HepG2 (cell line): ENCODE data around the gene CRTC2. TPM values are rescaled to one million over a fixed set of nuclear protein-coding genes. Genes with fewer than 3 reads are reported as not detected.
A peak's percentile ranks its signal among the peaks of the same experiment; 100 is the strongest.

Experiments
- ATAD3A ChIP-seq: sonication (generic); formaldehyde crosslinking; IDR thresholded peaks from 2 replicates; pipeline ENCODE4 v1.4.0; 2020; ENCODE audit warnings: missing genetic modification reagents
- EHMT2 ChIP-seq: fragments of 200-600 bp; sonication (generic); IDR thresholded peaks from 2 replicates; pipeline ENCODE4 v1.7.0; 2017; ENCODE audit warnings: antibody characterized with exemption, low read depth, low read length, borderline replicate concordance
- GTF3A ChIP-seq: sonication (generic); formaldehyde crosslinking; conservative IDR thresholded peaks from 2 replicates; pipeline ENCODE4 v1.4.0; 2020; ENCODE audit warnings: mild to moderate bottlenecking, missing genetic modification reagents
- KDM6A ChIP-seq: IDR thresholded peaks from 2 replicates; pipeline ENCODE4 v1.6.1; 2016; ENCODE audit warnings: low read depth
- MIER2 ChIP-seq: IDR thresholded peaks from 2 replicates; pipeline ENCODE4 v1.6.1; 2016; ENCODE audit warnings: missing biosample characterization, missing genetic modification reagents
- MTA1 ChIP-seq: sonication (generic); formaldehyde crosslinking; IDR thresholded peaks from 2 replicates; pipeline ENCODE4 v1.4.0; 2020; ENCODE audit warnings: missing genetic modification reagents, mild to moderate bottlenecking, borderline replicate concordance
- NFKB2 ChIP-seq: sonication (generic); formaldehyde crosslinking; IDR thresholded peaks from 2 replicates; pipeline ENCODE4 v1.4.0; 2020; ENCODE audit warnings: missing genetic modification reagents, borderline replicate concordance
- TGIF2 ChIP-seq: IDR thresholded peaks from 2 replicates; pipeline ENCODE4 v1.6.1; 2016; ENCODE audit warnings: control low read depth, missing compliant biosample characterization
- TOPORS ChIP-seq: sonication (generic); formaldehyde crosslinking; IDR thresholded peaks from 2 replicates; pipeline ENCODE4 v1.8.0; 2023; ENCODE audit warnings: mild to moderate bottlenecking, missing genetic modification reagents
- YEATS4 ChIP-seq: sonication (generic); formaldehyde crosslinking; IDR thresholded peaks from 2 replicates; pipeline ENCODE4 v1.4.0; 2020; ENCODE audit warnings: missing genetic modification reagents, borderline replicate concordance
- ZNF292 ChIP-seq: sonication (generic); formaldehyde crosslinking; IDR thresholded peaks from 2 replicates; pipeline ENCODE4 v1.8.1; 2022; ENCODE audit warnings: mild to moderate bottlenecking, low read depth, missing genetic modification reagents, borderline replicate concordance
- ZNF580 ChIP-seq: IDR thresholded peaks from 2 replicates; pipeline ENCODE4 v1.6.1; 2016; ENCODE audit warnings: low read depth, borderline replicate concordance
- ZNF639 ChIP-seq: conservative IDR thresholded peaks from 2 replicates; pipeline ENCODE4 v1.6.1; 2018; ENCODE audit warnings: missing genetic modification reagents
- ZNF775 ChIP-seq: sonication (generic); formaldehyde crosslinking; IDR thresholded peaks from 2 replicates; pipeline ENCODE4 v1.4.0; 2020; ENCODE audit warnings: missing genetic modification reagents, mild to moderate bottlenecking, moderate library complexity, borderline replicate concordance
- ZNF841 ChIP-seq: sonication (generic); formaldehyde crosslinking; IDR thresholded peaks from 2 replicates; pipeline ENCODE4 v1.8.1; 2023; ENCODE audit warnings: missing genetic modification reagents, borderline replicate concordance
- polyA plus RNA-seq, 8 experiments: library from polyadenylated mRNA; depleted of rRNA in 3 of 8; stranded (reverse) in 7 of 8; unstranded in 1 of 8; fragments of >200 nt; fragmentation: Illumina TruSeq in 4 of 8; extraction: Trizol in 4 of 8; gene quantifications; 2 replicates each; pipeline versions ENCODE4 v1.2.1 to v1.2.3, GENCODE V29; 2011 to 2016; ENCODE audit warnings: low read depth in 4 of 8, missing spikeins in 1 of 8, mixed read lengths in 1 of 8; ENCODE audit not compliant: insufficient read depth in 1 of 8
- total RNA-seq, 5 experiments: library from RNA; depleted of rRNA; stranded (reverse); fragments of >200 nt; fragmentation: Illumina TruSeq; extraction: Trizol; gene quantifications; 2 replicates each; pipeline ENCODE4 v1.2.3, GENCODE V29; 2016; ENCODE audit warnings: low read depth in 1 of 5
- TF ChIP-seq, protein P1 (sequence below): sonication (generic); formaldehyde crosslinking; IDR thresholded peaks from 2 replicates; pipeline ENCODE4 v1.4.0; 2020; ENCODE audit warnings: missing genetic modification reagents, borderline replicate concordance
- TF ChIP-seq, protein P2 (sequence below): sonication (generic); formaldehyde crosslinking; IDR thresholded peaks from 2 replicates; pipeline ENCODE4 v1.8.0; 2022; ENCODE audit warnings: mild to moderate bottlenecking, missing genetic modification reagents, moderate library complexity
- TF ChIP-seq, protein P3 (sequence below): sonication (generic); formaldehyde crosslinking; conservative IDR thresholded peaks from 2 replicates; pipeline ENCODE4 v1.8.0; 2022; ENCODE audit warnings: missing genetic modification reagents

Gene CRTC2
- total and polyA plus RNA-seq, 2 of the 13 experiments (the other 11 are each of a cell fraction or from before 2014, with no cell fraction given), result 6.1 to 26.7 TPM

DNA sequence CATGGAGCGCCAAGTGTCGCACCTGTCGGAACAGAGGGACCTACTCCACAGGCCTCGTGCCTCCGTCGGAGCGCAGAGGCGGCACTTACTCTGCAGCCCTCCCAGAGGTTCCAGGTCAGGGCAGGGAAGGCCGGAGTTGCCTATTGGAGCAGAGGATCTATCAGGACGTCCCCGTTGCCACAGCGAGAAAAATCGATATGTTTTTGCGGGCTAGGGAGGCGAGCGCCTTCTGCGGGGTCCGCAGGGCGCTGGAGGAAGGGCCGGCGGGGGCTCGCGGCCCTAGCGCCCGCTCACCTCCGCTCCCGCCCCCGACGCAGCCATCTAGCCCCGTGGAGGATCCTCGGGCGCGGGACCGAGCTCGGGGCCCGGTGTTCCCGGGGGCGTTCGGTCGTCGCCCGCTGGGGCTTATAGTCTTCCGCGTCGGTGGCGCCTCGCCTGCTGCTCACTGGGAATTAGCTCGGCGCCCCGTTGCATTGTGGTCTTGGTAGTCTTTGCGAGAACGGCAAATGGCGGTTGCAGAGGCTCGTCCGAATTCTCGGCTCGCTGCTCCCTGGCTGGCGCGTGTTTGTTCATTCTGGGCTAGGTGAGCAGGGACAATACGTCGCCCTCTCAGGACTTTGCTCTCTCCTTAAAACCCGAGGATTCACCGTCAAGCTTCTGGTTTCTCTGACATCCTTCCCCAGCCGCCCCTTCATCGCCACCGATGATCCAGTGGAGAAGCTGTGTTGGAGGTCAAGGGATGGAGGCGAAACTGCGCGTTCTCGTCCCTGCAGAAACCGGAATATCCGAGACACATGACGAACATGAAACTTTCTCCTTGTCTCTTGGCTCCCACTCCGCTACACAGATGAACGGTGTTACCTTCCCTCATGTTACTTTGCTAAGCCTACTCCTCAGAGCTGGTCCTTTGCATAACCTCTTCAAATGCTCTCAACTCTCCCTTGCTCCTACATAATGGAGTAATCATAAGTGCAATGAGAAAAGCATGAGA is 19.1 kb upstream of the CRTC2 start, which contains the start of gene JTB (continued):
- TF ChIP-seq, protein P1, sequence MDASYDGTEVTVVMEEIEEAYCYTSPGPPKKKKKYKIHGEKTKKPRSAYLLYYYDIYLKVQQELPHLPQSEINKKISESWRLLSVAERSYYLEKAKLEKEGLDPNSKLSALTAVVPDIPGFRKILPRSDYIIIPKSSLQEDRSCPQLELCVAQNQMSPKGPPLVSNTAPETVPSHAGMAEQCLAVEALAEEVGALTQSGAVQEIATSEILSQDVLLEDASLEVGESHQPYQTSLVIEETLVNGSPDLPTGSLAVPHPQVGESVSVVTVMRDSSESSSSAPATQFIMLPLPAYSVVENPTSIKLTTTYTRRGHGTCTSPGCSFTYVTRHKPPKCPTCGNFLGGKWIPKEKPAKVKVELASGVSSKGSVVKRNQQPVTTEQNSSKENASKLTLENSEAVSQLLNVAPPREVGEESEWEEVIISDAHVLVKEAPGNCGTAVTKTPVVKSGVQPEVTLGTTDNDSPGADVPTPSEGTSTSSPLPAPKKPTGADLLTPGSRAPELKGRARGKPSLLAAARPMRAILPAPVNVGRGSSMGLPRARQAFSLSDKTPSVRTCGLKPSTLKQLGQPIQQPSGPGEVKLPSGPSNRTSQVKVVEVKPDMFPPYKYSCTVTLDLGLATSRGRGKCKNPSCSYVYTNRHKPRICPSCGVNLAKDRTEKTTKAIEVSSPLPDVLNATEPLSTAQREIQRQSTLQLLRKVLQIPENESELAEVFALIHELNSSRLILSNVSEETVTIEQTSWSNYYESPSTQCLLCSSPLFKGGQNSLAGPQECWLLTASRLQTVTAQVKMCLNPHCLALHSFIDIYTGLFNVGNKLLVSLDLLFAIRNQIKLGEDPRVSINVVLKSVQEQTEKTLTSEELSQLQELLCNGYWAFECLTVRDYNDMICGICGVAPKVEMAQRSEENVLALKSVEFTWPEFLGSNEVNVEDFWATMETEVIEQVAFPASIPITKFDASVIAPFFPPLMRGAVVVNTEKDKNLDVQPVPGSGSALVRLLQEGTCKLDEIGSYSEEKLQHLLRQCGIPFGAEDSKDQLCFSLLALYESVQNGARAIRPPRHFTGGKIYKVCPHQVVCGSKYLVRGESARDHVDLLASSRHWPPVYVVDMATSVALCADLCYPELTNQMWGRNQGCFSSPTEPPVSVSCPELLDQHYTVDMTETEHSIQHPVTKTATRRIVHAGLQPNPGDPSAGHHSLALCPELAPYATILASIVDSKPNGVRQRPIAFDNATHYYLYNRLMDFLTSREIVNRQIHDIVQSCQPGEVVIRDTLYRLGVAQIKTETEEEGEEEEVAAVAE (CRISPR knock-in tag), result peak; percentile 98
- TF ChIP-seq ZNF775 (CRISPR knock-in tag) (no peak), MTA1 (CRISPR knock-in tag) (peak; percentile 77; the same call in 1 of the 2 replicates), TGIF2 (CRISPR knock-in tag) (peak; percentile 63), ZNF639 (CRISPR knock-in tag) (peak; percentile 86), ZNF292 (CRISPR knock-in tag) (no peak; the same call in 1 of the 2 replicates), MIER2 (CRISPR knock-in tag) (no peak), YEATS4 (CRISPR knock-in tag) (peak; percentile 95), KDM6A (CRISPR knock-in tag) (no peak), EHMT2 (no peak), NFKB2 (CRISPR knock-in tag) (peak; percentile 93), ZNF580 (CRISPR knock-in tag) (peak; percentile 66; the same call in 1 of the 2 replicates), ATAD3A (CRISPR knock-in tag) (no peak), TOPORS (CRISPR knock-in tag) (peak; percentile 35; the same call in 1 of the 2 replicates), GTF3A (CRISPR knock-in tag) (no peak), ZNF841 (no peak)
- TF ChIP-seq, protein P2, sequence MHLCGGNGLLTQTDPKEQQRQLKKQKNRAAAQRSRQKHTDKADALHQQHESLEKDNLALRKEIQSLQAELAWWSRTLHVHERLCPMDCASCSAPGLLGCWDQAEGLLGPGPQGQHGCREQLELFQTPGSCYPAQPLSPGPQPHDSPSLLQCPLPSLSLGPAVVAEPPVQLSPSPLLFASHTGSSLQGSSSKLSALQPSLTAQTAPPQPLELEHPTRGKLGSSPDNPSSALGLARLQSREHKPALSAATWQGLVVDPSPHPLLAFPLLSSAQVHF, result peak; percentile 73; the same call in 1 of the 2 replicates
- TF ChIP-seq, protein P3, sequence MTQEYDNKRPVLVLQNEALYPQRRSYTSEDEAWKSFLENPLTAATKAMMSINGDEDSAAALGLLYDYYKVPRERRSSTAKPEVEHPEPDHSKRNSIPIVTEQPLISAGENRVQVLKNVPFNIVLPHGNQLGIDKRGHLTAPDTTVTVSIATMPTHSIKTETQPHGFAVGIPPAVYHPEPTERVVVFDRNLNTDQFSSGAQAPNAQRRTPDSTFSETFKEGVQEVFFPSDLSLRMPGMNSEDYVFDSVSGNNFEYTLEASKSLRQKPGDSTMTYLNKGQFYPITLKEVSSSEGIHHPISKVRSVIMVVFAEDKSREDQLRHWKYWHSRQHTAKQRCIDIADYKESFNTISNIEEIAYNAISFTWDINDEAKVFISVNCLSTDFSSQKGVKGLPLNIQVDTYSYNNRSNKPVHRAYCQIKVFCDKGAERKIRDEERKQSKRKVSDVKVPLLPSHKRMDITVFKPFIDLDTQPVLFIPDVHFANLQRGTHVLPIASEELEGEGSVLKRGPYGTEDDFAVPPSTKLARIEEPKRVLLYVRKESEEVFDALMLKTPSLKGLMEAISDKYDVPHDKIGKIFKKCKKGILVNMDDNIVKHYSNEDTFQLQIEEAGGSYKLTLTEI, result no peak
